HG02938 (cell line): ENCODE data around the gene CCDC8.
"Not testable (repeated sequence)": the region's sequence is repeated elsewhere in the genome, so short reads cannot be mapped to it uniquely, and the experiment has no call there.

Source experiments
- ATAC-seq: cut with Tn5 transposase; IDR thresholded peaks from one replicate; pipeline ENCODE4 v1.9.1; 2021; ENCODE audit warnings: mild to moderate bottlenecking, moderate library complexity; ENCODE audit not compliant: unreplicated experiment

The CCDC8 gene

DNA sequence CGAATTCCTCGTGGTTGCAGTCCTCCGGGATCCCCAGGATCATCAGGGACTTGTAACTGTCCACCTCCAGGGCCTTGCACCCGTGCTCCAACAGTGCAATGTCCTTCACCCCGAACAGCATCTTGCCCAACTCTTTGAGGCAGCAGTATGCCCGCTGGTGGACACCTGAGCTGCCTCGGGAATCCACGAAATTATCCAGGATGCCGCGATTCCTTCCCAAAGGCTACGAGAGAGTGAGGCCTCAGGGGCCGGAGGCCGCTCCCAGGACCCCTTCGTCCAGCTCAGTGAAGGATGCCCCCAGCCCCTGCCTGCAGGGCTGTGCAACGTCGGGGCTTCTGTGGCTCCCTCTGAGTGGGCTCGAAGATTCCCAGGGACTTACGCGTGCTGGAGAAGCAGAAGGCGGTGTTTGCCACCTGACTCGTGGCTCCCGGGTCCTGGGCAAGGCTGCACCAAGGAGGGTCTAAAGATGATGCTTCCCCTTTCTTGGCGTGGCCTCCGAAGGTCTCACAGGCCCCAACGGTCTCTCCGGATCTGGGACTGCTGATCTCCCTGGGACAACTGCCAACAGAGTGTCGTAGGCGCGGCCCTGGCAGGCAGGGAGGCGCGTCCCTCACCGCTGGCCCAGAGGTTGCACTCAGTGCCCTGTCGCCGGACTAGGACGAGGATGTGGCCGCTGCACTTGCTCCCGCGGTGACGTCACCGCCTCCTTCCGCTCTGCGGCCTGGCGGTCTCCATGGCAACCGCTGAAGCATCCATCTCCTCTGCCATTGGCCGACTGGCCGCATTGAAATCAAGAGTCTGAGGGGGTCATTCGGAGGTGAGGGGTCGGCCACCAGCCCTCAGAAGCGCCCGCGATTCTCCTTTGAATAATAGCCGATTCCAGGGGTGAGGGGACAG lies 15.1 kb upstream of the CCDC8 start, which contains the start of gene PNMA8C:
TSS of gene PNMA8C (minus strand) at position 698 of the 897 bp plus-strand sequence. CDS start at position 121, 577 bp downstream.
- no peak for ATAC-seq

DNA sequence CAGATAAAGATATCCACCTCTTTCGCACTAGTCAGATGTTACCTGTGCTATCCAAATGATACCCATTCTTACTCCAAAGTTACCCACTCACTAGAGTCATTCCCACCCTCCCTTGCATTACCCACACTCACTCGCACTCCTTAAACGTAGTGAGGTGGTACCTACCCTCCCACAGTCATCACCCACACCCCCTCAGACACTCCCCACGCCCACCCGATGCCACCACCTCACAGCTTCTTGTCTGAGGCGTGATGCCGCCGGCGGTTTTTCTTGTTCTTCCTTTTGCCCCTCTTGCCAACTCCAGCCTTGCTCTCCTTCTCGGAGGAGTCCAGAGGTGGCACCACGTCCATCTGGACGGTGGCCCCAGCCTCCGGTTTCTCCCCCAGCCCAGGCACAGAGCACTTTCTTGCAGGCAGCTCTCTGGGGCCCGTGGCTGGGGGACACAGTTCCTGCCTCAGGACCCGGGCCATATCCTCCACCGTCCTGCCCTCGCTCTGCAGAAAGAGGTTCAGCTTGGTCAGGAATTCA lies 14.2 kb upstream of the CCDC8 start:
- ATAC-seq = no peak

GRCh38 chr19:46426506-46427162 lies 13.3 kb upstream of the CCDC8 start:
- no peak for ATAC-seq

- no peak for ATAC-seq
These were observed 12.7 kb upstream of the CCDC8 start for GRCh38 chr19:46426035-46426505.

DNA sequence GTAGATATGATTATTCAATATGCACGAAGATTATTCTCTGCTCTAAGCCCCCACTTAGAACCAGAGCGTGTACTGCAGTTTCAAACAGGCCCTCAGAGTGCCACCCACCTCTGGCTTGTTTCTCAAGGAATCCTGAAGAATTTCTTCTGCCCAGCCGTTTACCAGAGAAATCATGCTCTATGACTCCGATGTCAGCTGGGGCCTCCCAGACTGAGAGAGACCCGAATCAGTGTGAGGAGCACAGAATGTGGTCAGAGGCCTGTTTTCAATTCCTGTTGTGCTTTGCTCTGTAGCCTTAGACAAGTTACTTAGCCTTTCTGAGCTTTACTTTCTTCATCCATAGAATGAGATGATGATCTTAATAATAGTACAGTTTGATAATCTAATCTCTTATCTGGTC lies 9.8 kb upstream of the CCDC8 start:
- no peak for ATAC-seq

- ATAC-seq = no peak
These were observed 9.0 kb upstream of the CCDC8 start for GRCh38 chr19:46422344-46422743.

DNA sequence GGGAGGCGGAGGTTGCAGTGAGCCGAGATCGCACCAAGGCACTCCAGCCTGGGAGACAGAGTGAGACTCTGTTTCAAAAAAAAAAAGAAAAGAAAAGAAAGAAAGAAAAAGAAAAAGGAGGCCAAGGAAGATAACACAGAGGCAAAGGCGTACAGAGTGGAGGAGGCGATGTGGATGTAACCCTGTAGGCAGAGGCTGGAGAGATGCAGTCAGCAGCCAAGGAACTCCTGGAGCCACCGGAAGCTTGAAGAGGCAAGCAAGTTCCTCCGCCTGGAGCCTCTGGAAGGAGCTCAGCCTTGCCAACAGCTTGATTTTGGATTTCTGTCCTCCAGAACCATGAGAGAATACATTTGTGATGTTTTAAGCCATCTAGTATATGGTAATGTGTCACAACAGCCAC lies 6.7 kb upstream of the CCDC8 start:
- no peak for ATAC-seq

GRCh38 chr19:46415804-46416709 lies 2.7 kb upstream of the CCDC8 start:
- ATAC-seq = not testable (repeated sequence)

DNA sequence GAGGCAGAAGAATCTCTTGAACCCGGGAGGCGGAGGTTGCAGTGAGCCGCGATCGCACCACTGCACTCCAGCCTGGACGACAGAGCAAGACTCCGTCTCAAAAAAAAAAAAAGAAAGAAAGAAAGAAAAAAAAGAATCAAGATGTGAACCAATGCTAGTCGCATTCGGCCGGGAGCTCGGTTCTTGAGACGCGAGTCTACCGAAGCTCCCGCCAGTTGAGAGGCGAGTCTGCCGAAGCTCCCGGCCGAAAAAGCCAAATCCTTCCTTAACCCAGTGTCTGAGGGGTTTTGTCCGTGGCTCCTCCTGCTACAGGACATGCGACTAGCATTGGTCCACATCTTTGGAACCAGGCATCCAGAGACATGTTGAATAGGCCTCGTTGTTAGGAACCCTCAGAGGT lies 1.5 kb upstream of the CCDC8 start:
- not testable (repeated sequence) for ATAC-seq

GRCh38 chr19:46412650-46413261 lies 608 bp downstream of the CCDC8 start:
- ATAC-seq = no peak

DNA sequence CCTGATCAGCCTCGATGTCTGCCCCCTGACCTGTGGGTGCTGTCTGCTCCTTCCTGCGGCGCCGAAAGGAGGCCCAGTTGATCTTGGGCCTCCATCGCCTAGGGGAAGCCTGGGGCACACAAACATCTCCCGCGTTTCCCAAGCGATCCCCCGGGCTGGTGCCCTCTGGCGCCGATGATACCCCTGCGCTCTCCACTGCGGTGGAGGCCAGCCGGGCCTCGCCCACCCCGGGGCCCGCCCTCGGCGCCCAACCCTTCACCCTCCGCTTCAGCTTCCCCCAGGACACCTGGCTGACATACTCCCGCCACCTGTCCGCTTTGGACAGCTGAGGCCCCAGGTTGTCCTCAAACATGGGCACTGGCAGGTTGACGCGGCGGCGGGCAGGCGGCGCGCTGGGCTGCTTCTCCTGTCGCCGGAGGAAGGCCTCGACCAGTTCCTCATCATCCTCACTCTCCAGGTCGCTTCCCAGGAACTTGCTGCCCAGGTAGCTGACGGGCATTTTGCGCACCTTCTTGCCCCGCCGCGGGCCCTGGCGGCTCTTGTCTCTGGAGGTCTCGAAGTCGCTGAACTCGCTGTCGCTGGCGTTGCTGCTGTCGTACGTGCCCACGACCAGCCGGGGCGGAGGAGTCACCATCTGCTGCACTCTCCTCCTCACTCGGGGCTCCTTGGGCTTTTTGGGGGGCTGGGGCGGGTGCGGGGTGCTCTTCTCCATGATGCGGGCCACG lies 1.3 kb downstream of the CCDC8 start:
- ATAC-seq = no peak

DNA sequence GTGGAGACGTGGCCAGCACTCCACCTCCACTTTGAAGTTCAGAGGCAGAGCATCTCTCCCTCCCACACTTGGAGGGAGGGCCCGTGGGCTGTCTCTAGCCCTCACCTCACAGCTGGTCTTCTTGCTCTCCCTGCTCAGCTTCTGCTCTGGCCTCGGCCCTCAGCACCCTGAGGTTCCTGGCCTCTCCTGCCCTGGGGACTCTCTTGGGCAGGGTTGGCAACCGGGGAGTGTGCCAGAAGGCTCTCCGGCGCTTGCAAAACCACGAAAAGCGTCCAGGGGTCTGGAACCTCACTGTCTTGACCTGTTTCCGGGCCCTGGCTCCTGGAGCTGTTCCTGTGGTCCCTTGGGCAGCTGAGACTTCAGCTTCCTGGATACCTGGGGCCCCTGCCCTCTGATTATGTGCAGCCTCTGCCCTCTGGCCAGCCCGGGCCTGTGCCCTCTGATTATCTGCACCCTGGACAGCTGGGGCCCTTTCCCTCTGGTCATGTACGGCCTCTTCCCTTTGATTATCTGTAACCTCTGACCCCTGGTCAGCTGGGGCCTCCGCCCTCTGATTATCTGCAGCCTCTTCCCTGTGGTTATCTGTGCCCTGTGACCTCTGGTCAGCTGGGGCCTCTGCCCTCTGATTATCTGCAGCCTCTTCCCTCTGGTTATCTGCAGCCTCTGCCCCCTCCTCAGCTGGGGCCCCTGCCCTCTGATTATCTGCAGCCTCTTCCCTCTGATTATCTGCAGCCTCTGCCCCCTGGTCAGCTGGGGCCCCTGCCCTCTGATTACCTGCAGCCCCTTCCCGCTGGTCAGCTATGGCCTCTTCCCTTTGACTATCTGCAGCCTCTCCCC lies 2.1 kb downstream of the CCDC8 start:
- ATAC-seq = no peak

- ATAC-seq = no peak
These were observed 2.9 kb downstream of the CCDC8 start for GRCh38 chr19:46410205-46411087.

- ATAC-seq = no peak
These were observed 4.2 kb downstream of the CCDC8 start for GRCh38 chr19:46409191-46409590.

- no peak for ATAC-seq
These were observed 4.7 kb downstream of the CCDC8 start for GRCh38 chr19:46408664-46409039.

DNA sequence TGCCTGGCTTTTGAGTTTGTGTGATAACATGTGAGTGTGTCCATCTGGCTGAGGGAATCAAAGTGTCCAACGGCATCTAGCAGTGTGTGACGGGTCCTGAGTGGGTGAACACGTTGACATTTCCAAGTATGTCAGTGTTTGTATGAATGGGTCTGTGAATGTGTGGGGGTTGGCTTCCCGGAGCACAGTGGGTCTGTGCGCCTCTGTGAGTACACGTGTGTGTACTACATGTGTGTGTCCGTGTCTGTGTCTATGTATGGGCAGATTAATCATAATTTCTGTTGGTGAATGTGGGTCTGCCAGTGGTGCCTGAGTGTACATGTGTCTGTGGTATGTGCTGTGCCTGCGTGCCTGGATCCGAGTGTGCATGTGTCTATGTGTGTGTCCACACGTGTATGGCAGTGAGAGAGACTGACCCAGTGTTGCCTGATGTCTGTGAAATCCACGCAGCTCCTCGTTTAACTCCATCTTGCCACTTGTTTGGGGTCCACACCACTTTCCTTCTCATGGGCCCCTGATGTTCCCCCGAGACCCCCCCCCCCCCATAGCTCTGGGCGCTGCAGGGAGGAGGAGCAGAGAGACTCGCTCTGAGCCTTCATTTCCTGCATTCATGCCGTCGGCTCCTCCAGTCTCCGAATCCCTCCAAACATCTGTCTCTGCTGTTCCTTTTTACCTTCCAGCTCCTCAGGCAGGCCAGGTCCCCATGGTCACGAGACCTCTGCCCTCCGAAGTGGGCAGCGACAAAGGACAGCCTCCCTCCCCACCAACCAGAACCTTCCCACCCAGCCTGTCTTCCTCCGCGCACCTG lies 5.3 kb downstream of the CCDC8 start:
- ATAC-seq = no peak

DNA sequence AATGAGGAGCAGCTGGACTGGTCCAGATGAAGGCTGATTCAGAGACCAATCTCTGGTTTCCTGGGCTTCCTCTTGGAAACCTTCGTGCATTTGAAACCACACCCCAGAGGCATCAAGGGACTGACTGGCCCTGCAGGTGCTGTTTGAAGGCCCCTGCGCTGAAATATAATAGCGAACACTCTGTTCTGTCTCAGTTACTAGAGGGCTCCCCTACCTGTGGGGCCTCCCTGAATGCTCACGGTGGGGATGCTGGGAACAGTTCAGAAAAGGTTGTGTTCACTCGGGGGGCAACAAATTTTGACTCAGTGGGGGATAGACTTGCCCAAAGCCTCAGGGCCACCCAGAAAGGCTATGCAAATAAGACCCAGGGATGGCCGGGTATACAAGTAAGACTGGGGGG lies 6.4 kb downstream of the CCDC8 start:
- no peak for ATAC-seq
